ENCODE data around the gene SLC49A4. TPM values are rescaled to one million over a fixed set of nuclear protein-coding genes. Genes with fewer than 3 reads are reported as not detected.

SLC49A4 gene
- total RNA-seq, 2 donors from 2014 or later: 13.7 to 21.3 TPM

- Histone ChIP-seq H3K4me3 (no peak overlapping the region), H3K27me3 (no peaks in the 10 kb centered on the region), H3K27ac (no peak overlapping the region), H3K4me1 (no peaks in the 10 kb centered on the region), H3K9ac (ENCODE audit: low read depth in 2 of 2, low read length in 2 of 2) (no peak overlapping the region), H3K36me3 (no peaks in the 10 kb centered on the region), H3K9me3 (no peaks in the 10 kb centered on the region)
- intact Hi-C loops (cut with DNase I): no loop called here
- TF ChIP-seq CTCF (IDR thresholded peaks at IDR 0.05): no peak
- no peak for DNase-seq
Measured at GRCh38 chr3:122777563-122777962, 17.3 kb upstream of the SLC49A4 start.

DNA sequence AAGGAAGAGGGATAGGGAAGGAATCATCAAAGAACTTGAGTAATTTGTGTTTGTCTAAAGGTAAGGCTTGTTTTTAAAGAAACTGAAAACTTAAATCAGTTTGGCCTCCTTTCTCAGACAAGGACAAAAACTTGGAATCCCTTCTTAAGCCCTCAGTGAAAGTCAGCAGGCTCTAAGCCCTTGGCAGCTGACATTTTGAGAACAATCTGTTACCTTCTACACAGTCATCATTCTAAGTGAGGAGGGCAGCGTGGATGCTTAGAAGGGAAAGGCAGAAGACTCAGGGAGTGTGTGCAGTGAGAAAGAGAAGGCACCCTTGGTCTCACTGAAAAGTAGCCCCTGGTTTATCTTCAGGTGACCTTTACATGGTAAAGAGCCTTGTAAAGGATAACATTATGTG lies 12.1 kb upstream of the SLC49A4 start:
- no peak for DNase-seq
- no peaks in the 10 kb centered on the region for H3K4me1 ChIP-seq
- no peak overlapping the region for H3K9ac ChIP-seq (ENCODE audit: low read depth in 2 of 2, low read length in 2 of 2)
- H3K27me3 ChIP-seq: no peaks in the 10 kb centered on the region
- no peaks in the 10 kb centered on the region for H3K36me3 ChIP-seq
- H3K4me3 ChIP-seq: no peak overlapping the region
- intact Hi-C loops (cut with DNase I): no loop called here
- TF ChIP-seq CTCF (IDR thresholded peaks at IDR 0.05): no peak
- H3K9me3 ChIP-seq: no peaks in the 10 kb centered on the region
- H3K27ac ChIP-seq: no peak overlapping the region

DNA sequence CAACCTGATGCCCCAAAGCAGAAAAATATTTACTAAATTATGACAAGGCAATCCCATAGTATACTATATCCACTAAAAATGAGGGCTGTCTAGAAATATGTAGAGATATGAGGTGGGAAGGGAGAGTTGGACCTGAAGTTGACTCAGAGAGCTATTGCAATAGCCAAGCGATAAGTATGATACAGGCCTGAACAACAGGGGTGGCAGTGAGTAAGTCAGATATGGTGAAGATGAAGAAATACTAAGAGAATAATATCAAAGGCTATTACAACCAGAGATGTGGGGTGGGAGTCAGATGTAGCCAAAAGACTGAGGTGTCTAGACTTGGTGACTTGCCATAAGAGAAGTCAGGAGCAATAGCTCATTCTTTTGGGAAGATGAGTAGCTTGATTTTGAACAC lies 10.4 kb upstream of the SLC49A4 start:
- TF ChIP-seq CTCF (IDR thresholded peaks at IDR 0.05): no peak
- H3K4me3 ChIP-seq: no peak overlapping the region
- H3K27ac ChIP-seq: no peak overlapping the region
- H3K9ac ChIP-seq (ENCODE audit: low read depth in 2 of 2, low read length in 2 of 2): no peak overlapping the region
- intact Hi-C loops (cut with DNase I): no loop called here
- no peaks in the 10 kb centered on the region for H3K36me3 ChIP-seq
- H3K27me3 ChIP-seq: no peaks in the 10 kb centered on the region
- no peaks in the 10 kb centered on the region for H3K9me3 ChIP-seq
- H3K4me1 ChIP-seq: no peaks in the 10 kb centered on the region
- no peak for DNase-seq

GRCh38 chr3:122785231-122785630 lies 9.6 kb upstream of the SLC49A4 start:
- intact Hi-C loops (cut with DNase I): no loop called here
- H3K36me3 ChIP-seq: no peaks in the 10 kb centered on the region
- DNase-seq: no peak
- H3K4me1 ChIP-seq: no peaks in the 10 kb centered on the region
- H3K9ac ChIP-seq (ENCODE audit: low read depth in 2 of 2, low read length in 2 of 2): no peak overlapping the region
- H3K4me3 ChIP-seq: no peak overlapping the region
- no peaks in the 10 kb centered on the region for H3K27me3 ChIP-seq
- H3K9me3 ChIP-seq: no peaks in the 10 kb centered on the region
- no peak overlapping the region for H3K27ac ChIP-seq
- TF ChIP-seq CTCF (IDR thresholded peaks at IDR 0.05): no peak

- Histone ChIP-seq H3K4me3 (no peak overlapping the region), H3K27ac (no peak overlapping the region), H3K4me1 (no peaks in the 10 kb centered on the region), H3K27me3 (no peaks in the 10 kb centered on the region), H3K9ac (ENCODE audit: low read depth in 2 of 2, low read length in 2 of 2) (no peak overlapping the region), H3K36me3 (no peaks in the 10 kb centered on the region), H3K9me3 (no peaks in the 10 kb centered on the region)
- DNase-seq: peak; percentile 29
- intact Hi-C loops (cut with DNase I): no loop called here
- no peak for TF ChIP-seq CTCF (IDR thresholded peaks at IDR 0.05)
Measured at GRCh38 chr3:122786066-122786465, 8.8 kb upstream of the SLC49A4 start.

- H3K4me3 ChIP-seq: no peak overlapping the region
- intact Hi-C loops (cut with DNase I): no loop called here
- H3K27me3 ChIP-seq: no peaks in the 10 kb centered on the region
- H3K36me3 ChIP-seq: no peaks in the 10 kb centered on the region
- H3K9ac ChIP-seq (ENCODE audit: low read depth in 2 of 2, low read length in 2 of 2): no peak overlapping the region
- H3K9me3 ChIP-seq: no peaks in the 10 kb centered on the region
- no peak overlapping the region for H3K27ac ChIP-seq
- no peaks in the 10 kb centered on the region for H3K4me1 ChIP-seq
- no peak for DNase-seq
- no peak for TF ChIP-seq CTCF (IDR thresholded peaks at IDR 0.05)
Measured at GRCh38 chr3:122787872-122788271, 7.0 kb upstream of the SLC49A4 start.
